DOHH2 (cell line): ENCODE results near the gene MED8.

Source experiments
- H3F3A ChIP-seq: fragments of 200-600 bp; sonication (generic), shearing (Covaris generic); 2 replicates; pipeline ENCODE4 v1.6.0; 2016; ENCODE audit warnings: antibody characterized with exemption, mild to moderate bottlenecking; ENCODE audit not compliant: control insufficient read depth, insufficient read depth
- H3K27ac ChIP-seq: fragments of 200-600 bp; sonication (generic); 2 replicates; pipeline ENCODE4 v1.5.1; 2014; ENCODE audit warnings: low read depth, mild to moderate bottlenecking, low read length, moderate library complexity
- H3K27me3 ChIP-seq: fragments of 200-600 bp; sonication (generic); 2 replicates; pipeline ENCODE4 v1.6.1; 2014; ENCODE audit warnings: mild to moderate bottlenecking, low read length, mixed read lengths; ENCODE audit not compliant: control insufficient read depth
- H3K36me3 ChIP-seq: fragments of 200-600 bp; sonication (generic); 2 replicates; pipeline ENCODE4 v1.6.1; 2014; ENCODE audit warnings: mild to moderate bottlenecking, low read length, moderate library complexity, mixed read lengths; ENCODE audit not compliant: control insufficient read depth
- H3K4me1 ChIP-seq: fragments of 200-600 bp; sonication (generic); 2 replicates; pipeline ENCODE4 v1.6.1; 2014; ENCODE audit warnings: mild to moderate bottlenecking, low read length, mixed read lengths; ENCODE audit not compliant: control insufficient read depth
- H3K4me2 ChIP-seq: fragments of 200-600 bp; sonication (generic); 2 replicates; pipeline ENCODE4 v1.6.0; 2014; ENCODE audit warnings: mild to moderate bottlenecking, low read length, moderate library complexity
- H3K4me3 ChIP-seq: fragments of 200-600 bp; sonication (generic); 2 replicates; pipeline ENCODE4 v1.5.1; 2014; ENCODE audit warnings: mild to moderate bottlenecking, low read length, mixed read lengths
- H3K79me2 ChIP-seq: fragments of 200-600 bp; sonication (generic); 2 replicates; pipeline ENCODE4 v1.6.1; 2014; ENCODE audit warnings: mild to moderate bottlenecking, low read length, mixed read lengths; ENCODE audit not compliant: control insufficient read depth
- H3K9me2 ChIP-seq: fragments of 200-600 bp; sonication (generic); replicated peaks from 2 replicates; pipeline ENCODE4 v1.6.1; 2014; ENCODE audit warnings: mild to moderate bottlenecking, low read length, mixed read lengths; ENCODE audit not compliant: control insufficient read depth
- H3K9me3 ChIP-seq: fragments of 200-600 bp; sonication (generic); 2 replicates; pipeline ENCODE4 v1.6.1; 2014; ENCODE audit warnings: antibody characterized with exemption, low read length, mixed read lengths; ENCODE audit not compliant: control insufficient read depth, insufficient read depth
- H4K20me1 ChIP-seq: fragments of 200-600 bp; sonication (generic); 2 replicates; pipeline ENCODE4 v1.6.0; 2014; ENCODE audit warnings: low read depth, mild to moderate bottlenecking, antibody characterized with exemption, low read length, moderate library complexity; ENCODE audit not compliant: control insufficient read depth, insufficient read depth
- EZH2phosphoT487 ChIP-seq: fragments of 200-600 bp; sonication (generic); IDR thresholded peaks from 2 replicates; pipeline ENCODE4 v1.6.1; 2017; ENCODE audit warnings: borderline replicate concordance, mild to moderate bottlenecking, antibody characterized with exemption, low read length, moderate library complexity, mixed read lengths
- TF ChIP-seq, protein P1 (sequence below): fragments of 200-600 bp; sonication (generic); IDR thresholded peaks from one replicate; pipeline ENCODE4 v1.5.1; 2014; ENCODE audit warnings: antibody characterized with exemption, mild to moderate bottlenecking, low read depth, low read length; ENCODE audit not compliant: poor library complexity, severe bottlenecking

MED8 gene

DNA sequence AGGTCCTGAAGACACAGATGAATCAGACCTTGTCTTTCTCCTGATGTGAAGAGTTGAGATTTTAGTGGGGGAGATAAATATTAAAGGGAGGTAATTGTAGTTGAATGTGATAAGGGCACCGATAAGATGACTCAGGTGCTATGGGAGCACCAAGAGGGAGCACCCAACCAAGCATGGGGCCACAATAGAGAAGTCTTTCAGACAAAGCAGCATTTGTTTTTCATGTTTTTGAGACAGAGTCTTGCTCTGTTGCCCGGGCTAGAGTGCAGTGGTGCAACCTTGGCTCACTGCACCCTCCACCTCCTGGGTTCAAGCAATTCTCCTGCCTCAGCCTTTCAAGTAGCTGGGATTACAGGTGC is 16.3 kb upstream of the MED8 start:
- Histone ChIP-seq H3K27me3 (no peaks in the 10 kb centered on the region), H3K27ac (no peak overlapping the region), H3K36me3 (peaks cover 52% of the 10 kb centered on the region), H3K4me2 (no peak overlapping the region), H3K4me1 (no peaks in the 10 kb centered on the region), H3K9me3 (no peaks in the 10 kb centered on the region), H3F3A (no peaks in the 10 kb centered on the region), H3K9me2 (no peaks in the 10 kb centered on the region), H4K20me1 (no peaks in the 10 kb centered on the region), H3K4me3 (no peak overlapping the region), H3K79me2 (no peaks in the 10 kb centered on the region)
- TF ChIP-seq EZH2phosphoT487 = no peak
- TF ChIP-seq, protein P1, sequence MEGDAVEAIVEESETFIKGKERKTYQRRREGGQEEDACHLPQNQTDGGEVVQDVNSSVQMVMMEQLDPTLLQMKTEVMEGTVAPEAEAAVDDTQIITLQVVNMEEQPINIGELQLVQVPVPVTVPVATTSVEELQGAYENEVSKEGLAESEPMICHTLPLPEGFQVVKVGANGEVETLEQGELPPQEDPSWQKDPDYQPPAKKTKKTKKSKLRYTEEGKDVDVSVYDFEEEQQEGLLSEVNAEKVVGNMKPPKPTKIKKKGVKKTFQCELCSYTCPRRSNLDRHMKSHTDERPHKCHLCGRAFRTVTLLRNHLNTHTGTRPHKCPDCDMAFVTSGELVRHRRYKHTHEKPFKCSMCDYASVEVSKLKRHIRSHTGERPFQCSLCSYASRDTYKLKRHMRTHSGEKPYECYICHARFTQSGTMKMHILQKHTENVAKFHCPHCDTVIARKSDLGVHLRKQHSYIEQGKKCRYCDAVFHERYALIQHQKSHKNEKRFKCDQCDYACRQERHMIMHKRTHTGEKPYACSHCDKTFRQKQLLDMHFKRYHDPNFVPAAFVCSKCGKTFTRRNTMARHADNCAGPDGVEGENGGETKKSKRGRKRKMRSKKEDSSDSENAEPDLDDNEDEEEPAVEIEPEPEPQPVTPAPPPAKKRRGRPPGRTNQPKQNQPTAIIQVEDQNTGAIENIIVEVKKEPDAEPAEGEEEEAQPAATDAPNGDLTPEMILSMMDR = no peak

DNA sequence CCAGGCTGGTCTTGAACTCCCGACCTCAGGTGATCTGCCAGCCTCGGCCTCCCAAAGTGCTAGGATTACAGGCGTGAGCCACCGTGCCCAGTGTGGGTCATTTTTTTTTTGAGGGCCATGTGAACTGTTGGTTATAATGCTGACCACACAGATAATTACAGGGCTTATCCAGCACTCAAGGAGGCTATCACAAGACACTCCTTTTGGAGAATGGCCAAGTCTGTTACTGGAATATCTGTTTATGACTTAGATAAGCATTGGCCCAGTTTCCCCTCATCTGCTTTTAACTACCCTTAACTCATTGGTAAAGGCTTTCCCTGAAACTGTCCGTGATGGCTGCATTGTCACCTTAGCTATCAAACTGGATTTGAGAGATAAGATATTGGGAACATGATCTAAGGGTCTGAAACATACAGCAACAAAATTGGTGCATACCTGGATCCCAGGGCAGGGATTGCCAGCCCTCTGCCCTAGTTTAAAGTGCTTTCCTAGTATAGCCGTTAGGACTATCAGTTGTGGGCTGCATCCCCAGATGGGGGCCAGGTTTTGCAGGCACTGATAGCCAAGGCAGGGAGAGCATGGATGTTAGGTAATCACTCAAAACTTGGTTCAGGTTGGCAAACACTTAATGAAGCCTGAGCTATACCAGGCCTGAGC is 15.7 kb upstream of the MED8 start:
- no peaks in the 10 kb centered on the region for H3K9me2 ChIP-seq
- H3K36me3 ChIP-seq = peaks cover 52% of the 10 kb centered on the region
- no peaks in the 10 kb centered on the region for H3K9me3 ChIP-seq
- H3F3A ChIP-seq = no peaks in the 10 kb centered on the region
- no peaks in the 10 kb centered on the region for H3K4me1 ChIP-seq
- TF ChIP-seq, protein P1 = no peak
- TF ChIP-seq EZH2phosphoT487 = no peak
- no peaks in the 10 kb centered on the region for H3K79me2 ChIP-seq
- H3K4me3 ChIP-seq = no peak overlapping the region
- H3K27ac ChIP-seq = no peak overlapping the region
- no peak overlapping the region for H3K4me2 ChIP-seq
- H3K27me3 ChIP-seq = no peaks in the 10 kb centered on the region
- H4K20me1 ChIP-seq = no peaks in the 10 kb centered on the region

GRCh38 chr1:43404353-43404752 is 14.8 kb upstream of the MED8 start:
- no peaks in the 10 kb centered on the region for H3K9me2 ChIP-seq
- no peaks in the 10 kb centered on the region for H3K79me2 ChIP-seq
- H3K4me2 ChIP-seq = no peak overlapping the region
- no peaks in the 10 kb centered on the region for H4K20me1 ChIP-seq
- H3K4me3 ChIP-seq = no peak overlapping the region
- no peak overlapping the region for H3K27ac ChIP-seq
- no peaks in the 10 kb centered on the region for H3K4me1 ChIP-seq
- TF ChIP-seq, protein P1 = no peak
- TF ChIP-seq EZH2phosphoT487 = no peak
- H3K9me3 ChIP-seq = no peaks in the 10 kb centered on the region
- no peaks in the 10 kb centered on the region for H3F3A ChIP-seq
- peaks cover 50% of the 10 kb centered on the region for H3K36me3 ChIP-seq
- H3K27me3 ChIP-seq = no peaks in the 10 kb centered on the region
